Suprapubic skin (tissue), 4 donors: ENCODE results near the gene BRD9.

Experiments
- EP300 ChIP-seq: sonication (generic); formaldehyde crosslinking; IDR thresholded peaks from one replicate; pipeline ENCODE4 v1.6.1; 2017; ENCODE audit warnings: antibody characterized with exemption
- POLR2AphosphoS5 ChIP-seq, 3 donors: sonication (generic); formaldehyde crosslinking; IDR thresholded peaks; one replicate each; pipeline ENCODE4 v1.6.1; 2017; ENCODE audit warnings: antibody characterized with exemption in 3 of 3
- TF ChIP-seq, protein P1 (sequence below), 2 donors: fragments of 200-600 bp in 1 of 2; fragments of 450-650 bp in 1 of 2; sonication (generic) in 1 of 2; IDR thresholded peaks; one replicate each; pipeline ENCODE4 v1.5.1; 2016 to 2019; ENCODE audit warnings: antibody characterized with exemption in 2 of 2, mild to moderate bottlenecking in 1 of 2, moderate library complexity in 1 of 2

DNA sequence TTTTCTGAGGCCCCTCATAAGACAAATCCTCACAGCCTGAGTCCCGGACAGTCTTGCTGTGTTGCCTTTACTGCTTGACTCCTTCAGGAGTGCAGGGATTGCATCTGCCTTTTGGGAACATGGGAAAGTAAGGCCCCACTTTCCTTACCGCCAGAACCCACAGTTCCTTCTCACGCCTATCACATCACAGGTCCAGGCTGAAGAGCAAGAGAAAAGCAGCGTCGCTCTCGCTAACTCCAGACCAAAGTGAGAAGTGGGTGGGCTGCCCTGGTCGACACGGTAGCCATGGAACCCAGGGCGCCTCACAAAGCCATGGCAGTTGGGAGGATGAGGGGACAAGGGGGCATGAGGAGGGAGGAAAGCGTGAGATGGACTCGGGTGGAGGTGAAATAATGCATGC is 33.9 kb downstream of the BRD9 start:
- TF ChIP-seq, protein P1, sequence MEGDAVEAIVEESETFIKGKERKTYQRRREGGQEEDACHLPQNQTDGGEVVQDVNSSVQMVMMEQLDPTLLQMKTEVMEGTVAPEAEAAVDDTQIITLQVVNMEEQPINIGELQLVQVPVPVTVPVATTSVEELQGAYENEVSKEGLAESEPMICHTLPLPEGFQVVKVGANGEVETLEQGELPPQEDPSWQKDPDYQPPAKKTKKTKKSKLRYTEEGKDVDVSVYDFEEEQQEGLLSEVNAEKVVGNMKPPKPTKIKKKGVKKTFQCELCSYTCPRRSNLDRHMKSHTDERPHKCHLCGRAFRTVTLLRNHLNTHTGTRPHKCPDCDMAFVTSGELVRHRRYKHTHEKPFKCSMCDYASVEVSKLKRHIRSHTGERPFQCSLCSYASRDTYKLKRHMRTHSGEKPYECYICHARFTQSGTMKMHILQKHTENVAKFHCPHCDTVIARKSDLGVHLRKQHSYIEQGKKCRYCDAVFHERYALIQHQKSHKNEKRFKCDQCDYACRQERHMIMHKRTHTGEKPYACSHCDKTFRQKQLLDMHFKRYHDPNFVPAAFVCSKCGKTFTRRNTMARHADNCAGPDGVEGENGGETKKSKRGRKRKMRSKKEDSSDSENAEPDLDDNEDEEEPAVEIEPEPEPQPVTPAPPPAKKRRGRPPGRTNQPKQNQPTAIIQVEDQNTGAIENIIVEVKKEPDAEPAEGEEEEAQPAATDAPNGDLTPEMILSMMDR (IDR thresholded peaks at IDR 0.05): no peak
- TF ChIP-seq POLR2AphosphoS5 (IDR thresholded peaks at IDR 0.05) (no peak), EP300 (no peak)
